Fibroblast of the aortic adventitia (primary cell): ENCODE results near the gene ANKRD65. TPM values are rescaled to one million over a fixed set of nuclear protein-coding genes. Genes with fewer than 3 reads are reported as not detected.

Experiments used
- DNase-seq: peaks from one replicate; pipeline ENCODE4 v3.0.0-alpha.2; 2010; ENCODE audit warnings: low read depth
- H3K4me3 ChIP-seq: 2 replicates; pipeline ENCODE4 v1.5.1; 2011; ENCODE audit warnings: low read depth, mild to moderate bottlenecking, control low read depth, low read length, moderate library complexity
- CTCF ChIP-seq: IDR thresholded peaks from 2 replicates; pipeline ENCODE4 v1.5.1; 2011; ENCODE audit warnings: mild to moderate bottlenecking, low read length, control low read depth, inconsistent platforms; ENCODE audit not compliant: insufficient read depth
- total RNA-seq: library from RNA; depleted of rRNA; stranded (reverse); fragments of >200 nt; gene quantifications from 2 replicates; pipeline ENCODE4 v1.2.3, GENCODE V29; 2012; ENCODE audit warnings: low replicate concordance

ANKRD65 gene
- total RNA-seq, 1 donor = 1.7 TPM

- peak overlapping the region; percentile 94 for H3K4me3 ChIP-seq
- DNase-seq = no peak
- TF ChIP-seq CTCF = no peak
Measured at GRCh38 chr1:1398677-1399186, 22.3 kb downstream of the ANKRD65 start.

- peak overlapping the region; percentile 94 for H3K4me3 ChIP-seq
- no peak for TF ChIP-seq CTCF
- DNase-seq = peak; percentile 43
Measured at GRCh38 chr1:1397839-1398523, 23.1 kb downstream of the ANKRD65 start.

- TF ChIP-seq CTCF = no peak
- no peak for DNase-seq
- no peak overlapping the region for H3K4me3 ChIP-seq
Measured at GRCh38 chr1:1395166-1395565, 25.9 kb downstream of the ANKRD65 start.

GRCh38 chr1:1394116-1394515 is 27.0 kb downstream of the ANKRD65 start:
- no peak for TF ChIP-seq CTCF
- H3K4me3 ChIP-seq = no peak overlapping the region
- DNase-seq = no peak

GRCh38 chr1:1393428-1393827 is 27.6 kb downstream of the ANKRD65 start:
- H3K4me3 ChIP-seq = no peak overlapping the region
- TF ChIP-seq CTCF = no peak
- DNase-seq = no peak

GRCh38 chr1:1393014-1393413 is 28.1 kb downstream of the ANKRD65 start:
- H3K4me3 ChIP-seq = no peak overlapping the region
- DNase-seq = no peak
- TF ChIP-seq CTCF = no peak

GRCh38 chr1:1391225-1391624 is 29.9 kb downstream of the ANKRD65 start:
- no peak for DNase-seq
- no peak for TF ChIP-seq CTCF
- H3K4me3 ChIP-seq = no peak overlapping the region
